ENCODE data around the gene CMIP.

DNA sequence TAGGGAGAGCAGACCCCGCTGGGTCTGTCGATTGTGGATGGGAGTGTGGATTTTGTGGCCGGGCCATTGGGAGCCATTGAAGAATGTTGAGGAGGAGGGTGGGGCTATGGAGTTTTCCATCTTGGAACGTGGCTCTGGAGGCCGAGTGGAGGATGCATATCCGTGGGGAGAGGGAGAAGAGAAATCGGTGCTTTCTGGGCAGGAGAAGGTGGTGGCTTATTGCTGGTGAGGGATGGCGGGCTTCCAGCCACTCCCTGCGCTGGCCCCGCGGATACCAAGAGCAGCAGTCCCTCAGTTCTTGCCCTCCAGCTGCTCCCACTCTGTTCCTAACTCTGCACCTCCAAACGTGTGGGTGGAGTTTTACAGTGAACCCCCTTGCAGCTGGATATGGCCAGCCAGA is 162.4 kb downstream of the CMIP start:
- TF ChIP-seq SP1 (IDR thresholded peaks at IDR 0.05), result no peak
- TF ChIP-seq TARDBP (IDR thresholded peaks at IDR 0.05), result no peak
- no peak for TF ChIP-seq BHLHE40 (IDR thresholded peaks at IDR 0.05; ENCODE audit: borderline replicate concordance)
- TF ChIP-seq HDGF (IDR thresholded peaks at IDR 0.05; ENCODE audit: borderline replicate concordance), result no peak
- TF ChIP-seq ZNF384 (IDR thresholded peaks at IDR 0.05), result no peak
